NCI-H345 (cell line): Measurements from ENCODE around the gene SLC38A9.
A peak's percentile ranks its signal among the peaks of the same experiment; 100 is the strongest.
"Not testable (repeated sequence)": the region's sequence is repeated elsewhere in the genome, so short reads cannot be mapped to it uniquely, and the experiment has no call there.

ENCODE experiments used
- DNase-seq: peaks from one replicate; lab custom pipeline; 2025; lab: John Stamatoyannopoulos, UW

The SLC38A9 gene

GRCh38 chr5:55702598-55703345 is 9.4 kb downstream of the SLC38A9 start:
- DNase-seq, result no peak

DNA sequence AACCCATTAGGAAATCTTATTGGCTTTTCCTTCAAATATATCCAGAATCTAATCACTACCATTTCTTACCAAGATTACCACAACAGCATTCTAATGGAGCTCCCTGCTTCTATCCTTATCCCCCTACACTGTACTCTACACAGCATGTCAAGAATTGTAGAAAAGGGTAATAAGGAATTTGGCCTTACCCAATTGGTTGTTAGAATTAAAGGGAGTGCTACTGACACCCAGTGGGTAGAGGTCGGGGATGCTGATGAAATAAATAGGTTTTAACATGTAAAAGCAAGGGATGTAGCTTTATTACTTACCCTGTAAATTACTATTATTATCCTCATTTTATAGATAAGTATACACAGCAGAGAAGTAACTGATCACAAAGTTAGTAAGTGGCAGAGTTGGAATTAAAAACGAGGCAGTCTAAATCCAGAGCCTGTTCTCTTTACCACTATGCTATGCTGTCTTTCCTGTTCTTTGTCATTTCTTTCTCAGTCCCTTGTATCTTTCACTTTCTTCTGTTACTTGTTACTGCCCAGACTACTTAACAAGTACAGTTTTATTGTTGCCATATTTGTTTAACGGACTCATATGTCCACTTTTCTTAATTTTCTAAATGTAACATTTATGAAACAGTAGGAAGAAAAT is 10.5 kb downstream of the SLC38A9 start:
- no peak for DNase-seq

- no peak for DNase-seq
Measured at GRCh38 chr5:55700745-55701144, 11.4 kb downstream of the SLC38A9 start.

DNA sequence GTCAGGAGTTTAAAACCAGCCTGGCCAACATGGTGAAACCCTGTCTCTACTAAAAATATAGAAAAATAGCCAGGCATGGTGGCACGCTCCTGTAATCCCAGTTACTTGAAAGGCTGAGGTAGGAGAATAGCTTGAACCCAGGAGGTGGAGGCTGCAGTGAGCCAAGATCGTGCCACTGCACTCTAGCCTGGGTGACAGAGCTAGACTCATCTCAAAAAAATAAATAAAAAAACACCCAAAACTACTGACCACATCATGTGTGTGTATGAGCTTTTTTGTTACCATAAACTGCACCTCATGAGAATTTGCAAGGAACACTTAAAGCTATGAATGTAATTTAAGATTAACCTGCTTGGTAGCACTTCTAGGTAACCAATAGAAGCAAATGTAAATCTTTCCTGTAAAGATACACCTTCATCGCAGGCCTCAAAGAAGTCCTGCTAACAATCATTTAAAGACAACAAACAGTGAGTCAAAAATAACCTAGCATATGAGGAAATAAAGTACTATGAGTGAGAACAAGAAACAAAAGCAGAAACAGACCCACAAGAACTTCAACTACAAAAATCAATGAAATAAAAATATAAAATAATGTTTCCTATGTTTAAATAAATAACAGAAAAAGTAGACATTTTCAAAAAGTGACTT is 13.0 kb downstream of the SLC38A9 start:
- no peak for DNase-seq

DNA sequence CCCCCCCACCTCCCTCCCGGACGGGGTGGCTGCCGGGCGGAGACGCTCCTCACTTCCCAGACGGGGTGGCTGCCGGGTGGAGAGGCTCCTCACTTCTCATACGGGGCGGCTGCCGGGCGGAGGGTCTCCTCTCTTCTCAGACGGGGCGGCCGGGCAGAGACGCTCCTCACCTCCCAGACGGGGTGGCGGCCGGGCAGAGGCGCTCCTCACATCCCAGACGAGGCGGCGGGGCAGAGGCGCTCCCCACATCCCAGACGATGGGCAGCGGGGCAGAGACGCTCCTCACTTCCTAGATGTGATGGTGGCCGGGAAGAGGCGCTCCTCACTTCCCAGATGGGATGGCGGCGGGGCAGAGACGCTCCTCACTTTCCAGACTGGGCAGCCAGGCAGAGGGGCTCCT is 15.4 kb downstream of the SLC38A9 start:
- DNase-seq, result not testable (repeated sequence)

DNA sequence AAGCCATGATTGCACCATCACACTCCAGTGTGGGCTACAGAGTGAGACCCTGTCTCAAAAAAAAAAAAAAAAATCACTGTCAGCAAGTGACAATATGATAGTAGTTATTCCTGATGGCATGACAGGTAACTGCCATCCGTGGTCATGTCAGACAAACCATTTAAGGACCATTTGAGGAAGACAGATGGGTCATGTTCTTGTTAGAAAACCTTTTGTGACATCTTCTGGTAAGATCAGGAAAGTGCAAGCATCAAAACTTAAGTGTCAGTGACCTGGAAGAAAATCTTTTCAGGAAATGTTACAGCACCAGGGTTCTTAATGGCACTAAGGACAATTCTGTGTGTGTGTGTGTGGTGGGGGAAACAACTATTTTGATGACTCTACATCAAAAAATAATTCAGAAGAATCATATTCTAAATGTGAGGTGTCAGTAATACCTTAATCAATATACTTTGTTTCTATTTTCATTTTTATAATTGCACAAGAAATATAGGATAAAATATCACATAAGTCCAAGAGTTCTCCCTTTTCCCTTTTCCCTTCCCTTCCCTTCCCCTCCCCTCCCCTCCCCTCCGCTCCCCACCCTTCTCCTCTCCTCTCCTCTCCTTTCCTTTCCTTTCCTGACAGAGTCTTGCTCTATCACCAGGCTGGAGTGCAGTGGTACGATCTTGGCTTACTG is 17.8 kb downstream of the SLC38A9 start:
- DNase-seq, result no peak

- no peak for DNase-seq
Measured at GRCh38 chr5:55692509-55692908, 19.6 kb downstream of the SLC38A9 start.

DNA sequence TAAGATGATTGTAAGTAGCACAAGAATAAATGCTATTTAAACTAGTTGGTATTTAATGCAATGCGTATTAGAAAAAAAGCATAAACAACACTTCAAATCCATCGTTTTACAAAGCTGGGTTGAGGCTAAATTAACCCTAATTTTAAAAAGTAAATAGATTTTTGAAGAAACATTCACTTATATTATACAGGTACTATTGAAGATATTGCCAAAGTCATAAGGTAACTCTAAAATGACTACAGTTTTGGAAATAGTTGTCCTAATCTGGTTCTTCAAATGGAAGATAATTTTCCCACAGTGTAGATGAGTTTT is 20.1 kb downstream of the SLC38A9 start:
- DNase-seq, result no peak

- peak; percentile 32 for DNase-seq
Measured at GRCh38 chr5:55691265-55692105, 20.6 kb downstream of the SLC38A9 start.

DNA sequence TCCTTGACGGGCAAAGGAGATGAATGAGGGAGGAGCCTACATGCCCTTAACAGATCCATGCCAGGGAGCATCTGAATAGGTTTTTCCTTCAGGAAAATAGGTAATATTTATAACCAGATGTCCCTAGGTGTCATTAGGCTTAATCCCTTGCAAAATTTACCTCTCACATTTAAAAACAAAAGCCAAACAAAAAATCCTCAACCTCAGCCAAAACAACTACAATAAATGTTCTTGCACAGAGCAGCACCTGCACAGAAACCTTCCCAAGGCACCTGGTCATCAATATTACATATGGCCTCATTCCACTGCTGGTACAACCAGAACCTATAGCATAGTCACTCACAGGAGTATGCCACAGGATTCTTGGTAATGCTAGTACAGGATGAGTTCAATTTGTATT is 30.1 kb downstream of the SLC38A9 start:
- DNase-seq, result no peak

- no peak for DNase-seq
Measured at GRCh38 chr5:55681301-55681700, 30.8 kb downstream of the SLC38A9 start.

- no peak for DNase-seq
Measured at GRCh38 chr5:55680353-55680752, 31.8 kb downstream of the SLC38A9 start.

DNA sequence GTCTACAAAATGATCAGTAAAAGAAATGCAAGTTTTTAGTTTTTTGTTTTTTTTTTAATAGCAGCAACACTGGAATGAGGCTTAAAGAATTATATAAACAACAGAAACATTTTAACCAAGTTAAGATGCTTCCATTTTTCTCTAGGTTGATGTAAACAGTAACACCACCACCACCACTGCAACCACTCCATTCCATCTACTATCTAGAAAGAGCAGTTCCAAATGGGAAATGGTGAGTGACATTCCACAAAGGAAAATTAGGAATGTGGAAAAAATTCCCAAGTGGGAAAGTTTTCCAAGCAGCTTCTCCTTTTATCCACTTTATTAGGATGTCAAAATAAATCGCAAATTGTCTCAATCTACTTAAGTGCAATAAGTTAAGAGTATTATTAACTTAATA is 32.6 kb downstream of the SLC38A9 start:
- no peak for DNase-seq

- DNase-seq, result no peak
Measured at GRCh38 chr5:55675119-55675518, 37.0 kb downstream of the SLC38A9 start.

DNA sequence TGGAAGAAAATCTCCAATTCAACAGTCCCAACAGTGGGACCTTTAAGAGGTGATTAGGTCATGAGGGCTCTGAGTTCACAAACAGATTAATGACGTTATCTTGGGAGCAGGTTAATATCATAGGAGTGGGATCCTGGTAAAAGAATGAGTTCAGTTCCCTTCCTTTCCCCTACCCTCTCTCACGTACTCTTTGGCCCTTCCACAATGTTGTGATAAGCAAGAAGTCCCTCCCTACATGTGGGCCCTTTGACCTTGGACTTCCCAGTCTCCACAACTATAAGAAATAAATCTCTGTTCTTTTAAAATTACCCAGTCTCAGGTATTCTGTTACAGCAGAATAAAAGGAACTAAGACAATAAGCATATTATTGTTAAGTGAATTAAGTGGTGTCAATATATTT is 37.8 kb downstream of the SLC38A9 start:
- no peak for DNase-seq

DNA sequence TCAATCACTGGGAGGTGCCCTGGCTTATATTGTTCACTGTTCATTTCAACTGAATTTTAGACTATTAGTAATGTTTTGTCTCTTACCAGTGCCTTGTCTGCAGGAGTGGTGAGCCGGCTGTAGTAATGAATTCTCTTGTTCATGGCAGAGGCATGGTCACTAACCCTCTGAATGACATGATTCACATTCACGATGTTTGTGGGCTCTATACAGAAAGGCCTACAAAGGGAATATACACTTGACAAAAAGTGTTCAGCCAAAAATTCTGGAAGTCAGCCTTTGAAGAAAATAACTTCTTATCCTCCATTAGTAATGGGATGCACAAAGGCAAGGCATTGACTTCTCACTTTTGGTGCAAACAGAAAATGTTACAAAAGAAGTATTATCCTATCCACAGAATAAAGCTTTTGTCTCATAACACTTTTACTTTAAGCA is 39.6 kb downstream of the SLC38A9 start:
- DNase-seq, result no peak

DNA sequence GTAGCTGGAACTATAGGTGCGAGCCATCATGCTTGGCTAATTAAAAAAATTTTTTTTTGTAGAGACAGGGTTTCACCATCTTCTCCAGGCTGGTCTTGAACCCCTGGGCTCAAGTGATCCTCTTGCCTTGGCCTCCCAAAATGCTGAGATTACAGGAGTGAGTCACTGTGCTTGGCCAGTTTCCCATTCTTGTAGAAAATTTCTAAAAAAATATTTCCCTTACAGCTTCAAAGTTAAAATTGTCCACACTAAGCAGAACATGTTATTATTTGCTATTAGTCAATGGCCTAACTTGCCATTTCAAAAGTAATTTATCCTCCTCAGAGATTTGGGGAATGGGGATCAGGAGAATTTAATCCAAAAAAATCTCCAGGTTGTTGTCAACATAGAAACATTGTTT is 40.1 kb downstream of the SLC38A9 start:
- DNase-seq, result no peak

DNA sequence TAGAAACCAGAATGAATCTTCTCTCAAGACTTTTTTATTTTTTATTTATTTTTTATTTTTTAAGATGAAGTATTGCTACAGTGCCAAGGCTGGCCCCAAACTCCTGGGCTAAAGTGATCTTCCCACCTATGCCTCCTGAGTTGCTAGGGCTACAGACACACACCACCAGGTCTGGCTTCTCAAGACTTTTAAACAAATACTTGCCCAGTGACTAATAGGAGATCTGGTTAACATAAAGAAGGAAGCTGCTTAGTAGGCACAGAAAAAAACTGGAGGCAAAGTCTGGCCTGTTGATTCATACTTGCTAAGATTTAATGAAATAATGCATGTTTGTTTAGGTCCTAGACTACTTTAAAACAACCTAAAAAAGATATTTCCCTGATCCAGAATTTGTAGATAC is 43.8 kb downstream of the SLC38A9 start:
- no peak for DNase-seq

- DNase-seq, result no peak
Measured at GRCh38 chr5:55667938-55668337, 44.2 kb downstream of the SLC38A9 start.

GRCh38 chr5:55665065-55665464 is 47.1 kb downstream of the SLC38A9 start:
- DNase-seq, result no peak

- peak; percentile 28 for DNase-seq
Measured at GRCh38 chr5:55657443-55657842, 54.7 kb downstream of the SLC38A9 start.

DNA sequence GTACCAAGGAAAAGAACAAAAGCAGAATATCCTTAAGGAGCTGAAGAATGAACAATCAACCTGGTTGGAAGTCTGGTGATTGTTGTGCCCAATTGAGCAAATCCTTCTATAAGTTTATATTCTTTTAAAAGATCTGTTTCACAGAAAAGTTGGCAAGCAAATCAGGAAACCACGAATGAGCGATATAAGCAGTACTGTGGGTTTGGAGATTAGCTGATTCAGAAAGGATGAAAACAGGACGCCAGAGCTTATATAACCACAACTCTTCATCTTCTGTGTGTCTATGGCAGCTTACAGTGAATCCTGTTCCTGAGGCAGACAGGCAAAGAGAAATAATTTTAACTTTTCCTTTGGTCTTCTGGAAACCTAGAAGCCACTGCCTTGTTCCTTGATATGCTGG is 61.7 kb downstream of the SLC38A9 start:
- DNase-seq, result no peak
